ENCODE results near the gene ZNF385D. TPM values are rescaled to one million over a fixed set of nuclear protein-coding genes. Genes with fewer than 3 reads are reported as not detected.

The ZNF385D gene
- total and polyA plus RNA-seq, 11 donors = 1.3 to 19.8 (median 7.9) TPM

- H3K27me3 ChIP-seq = no peaks in the 10 kb centered on the region
- no peaks in the 10 kb centered on the region for H3K36me3 ChIP-seq
- no peak for TF ChIP-seq POLR2A (IDR thresholded peaks at IDR 0.05)
- TF ChIP-seq CTCF (IDR thresholded peaks at IDR 0.05) = no peak
- H3K27ac ChIP-seq = no peak overlapping the region
- no peak for DNase-seq
- H3K4me1 ChIP-seq = peaks cover 0 to 24% (median 0%) of the 10 kb centered on the region in 12 donors
- peaks cover 0 to 25% (median 3%) of the 10 kb centered on the region in 12 donors for H3K9me3 ChIP-seq
- no peak overlapping the region for H3K4me3 ChIP-seq
- peak in 1 of 4 donors; percentile 46 for ATAC-seq
- intact Hi-C loops (cut with DNase I) = no loop called here
- WGBS, 4 donors = 64 to 71% (median 68%) methylated on average over 3 of the region's 3 CpGs
These were observed 28.2 kb downstream of the ZNF385D start for GRCh38 chr3:21722768-21723167.

- 87 to 96% (median 94%) methylated on average over 4 of the region's 4 CpGs for WGBS, 4 donors
- Histone ChIP-seq H3K4me3 (no peak overlapping the region), H3K27ac (no peak overlapping the region), H3K27me3 (no peaks in the 10 kb centered on the region), H3K36me3 (no peaks in the 10 kb centered on the region), H3K9me3 (peaks cover 0 to 20% (median under 1%) of the 10 kb centered on the region in 12 donors), H3K4me1 (peaks cover 0 to 24% (median 0%) of the 10 kb centered on the region in 12 donors)
- no peak for TF ChIP-seq POLR2A (IDR thresholded peaks at IDR 0.05)
- no peak for TF ChIP-seq CTCF (IDR thresholded peaks at IDR 0.05)
- DNase-seq (no peak), ATAC-seq (no peak)
- intact Hi-C loops (cut with DNase I) = no loop called here
These were observed 28.7 kb downstream of the ZNF385D start for GRCh38 chr3:21722301-21722700.

GRCh38 chr3:21718943-21719591 lies 31.9 kb downstream of the ZNF385D start:
- 83 to 89% (median 87%) methylated on average over 6 of the region's 6 CpGs for WGBS, 4 donors
- H3K4me1 ChIP-seq = peaks cover 0 to 24% (median 0%) of the 10 kb centered on the region in 12 donors
- intact Hi-C loops (cut with DNase I) = no loop called here
- H3K27me3 ChIP-seq = no peaks in the 10 kb centered on the region
- peak overlapping the region in 1 of 12 donors; percentile 1 for H3K27ac ChIP-seq
- H3K36me3 ChIP-seq = no peaks in the 10 kb centered on the region
- H3K9me3 ChIP-seq = peaks cover 0 to 19% (median 0%) of the 10 kb centered on the region in 12 donors
- no peak for ATAC-seq
- no peak for DNase-seq
- H3K4me3 ChIP-seq = no peak overlapping the region
- TF ChIP-seq CTCF (IDR thresholded peaks at IDR 0.05) (no peak), POLR2A (IDR thresholded peaks at IDR 0.05) (no peak)

- intact Hi-C loops (cut with DNase I) = no loop called here
- peak overlapping the region in 1 of 12 donors; percentile 1 for H3K27ac ChIP-seq
- WGBS, 4 donors = 52 to 63% (median 57%) methylated on average over 3 of the region's 3 CpGs
- DNase-seq (no peak), ATAC-seq (peak in 2 of 4 donors; percentile 70 to 91)
- H3K9me3 ChIP-seq = peaks cover 0 to 19% (median 0%) of the 10 kb centered on the region in 12 donors
- H3K4me1 ChIP-seq = peaks cover 0 to 24% (median 0%) of the 10 kb centered on the region in 12 donors
- H3K36me3 ChIP-seq = no peaks in the 10 kb centered on the region
- H3K27me3 ChIP-seq = no peaks in the 10 kb centered on the region
- TF ChIP-seq POLR2A (IDR thresholded peaks at IDR 0.05) (no peak), CTCF (IDR thresholded peaks at IDR 0.05) (no peak)
- H3K4me3 ChIP-seq = no peak overlapping the region
These were observed 32.7 kb downstream of the ZNF385D start for GRCh38 chr3:21718161-21718765.
